Measurements from ENCODE around the gene GUCA2B.

The GUCA2B gene

DNA sequence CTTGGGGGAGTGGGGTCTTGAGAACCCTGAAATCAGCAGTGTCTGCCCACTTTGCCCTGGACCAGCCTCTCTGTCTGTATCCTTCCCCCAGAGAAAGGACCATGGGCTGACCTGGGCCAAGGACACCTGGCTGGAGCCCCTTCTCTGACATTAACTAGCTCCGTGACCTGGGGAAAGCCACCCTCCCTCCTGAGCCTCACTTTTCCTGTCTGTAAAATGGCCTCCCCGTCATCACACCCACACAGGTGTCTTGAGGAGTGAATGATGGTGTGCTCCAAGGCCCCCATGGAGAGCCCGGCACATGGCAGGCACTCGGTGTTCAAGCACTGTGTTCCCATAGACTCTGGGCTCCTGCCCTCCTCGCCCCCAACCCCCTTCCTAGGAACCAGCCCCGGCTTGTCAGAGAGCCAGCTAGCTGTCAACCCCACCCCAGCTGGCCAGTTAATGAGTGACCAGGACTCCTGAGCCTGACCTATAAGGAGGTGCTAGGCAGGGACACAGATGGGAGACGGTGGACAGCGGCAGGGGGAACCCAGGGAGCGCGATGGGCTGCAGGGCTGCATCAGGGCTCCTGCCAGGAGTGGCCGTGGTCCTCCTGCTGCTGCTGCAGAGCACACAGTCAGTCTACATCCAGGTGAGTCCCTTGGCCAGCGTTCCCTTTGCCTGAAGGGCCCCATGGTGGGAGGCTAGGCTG, at the start of gene GUCA2B:
Gene GUCA2B (plus strand): TSS at position 504 of the 694 bp plus-strand sequence. CDS start 41 bp downstream, at position 545.
- Histone ChIP-seq H3K27ac (ENCODE audit: low read depth, low read length) (no peak within 1 kb of the TSS), H3K4me1 (ENCODE audit: control insufficient read depth, insufficient read depth, low read length) (no peaks in the 10 kb centered on the region), H3K4me3 (ENCODE audit: low read length) (no peak within 1 kb of the TSS), H3K27me3 (ENCODE audit: control insufficient read depth, insufficient read depth, low read length) (no peaks in the 10 kb centered on the region), H3K36me3 (ENCODE audit: control insufficient read depth, insufficient read depth, low read length) (no peaks in the 10 kb centered on the region), H3K9ac (ENCODE audit: low read length) (no peak within 1 kb of the TSS)

DNA sequence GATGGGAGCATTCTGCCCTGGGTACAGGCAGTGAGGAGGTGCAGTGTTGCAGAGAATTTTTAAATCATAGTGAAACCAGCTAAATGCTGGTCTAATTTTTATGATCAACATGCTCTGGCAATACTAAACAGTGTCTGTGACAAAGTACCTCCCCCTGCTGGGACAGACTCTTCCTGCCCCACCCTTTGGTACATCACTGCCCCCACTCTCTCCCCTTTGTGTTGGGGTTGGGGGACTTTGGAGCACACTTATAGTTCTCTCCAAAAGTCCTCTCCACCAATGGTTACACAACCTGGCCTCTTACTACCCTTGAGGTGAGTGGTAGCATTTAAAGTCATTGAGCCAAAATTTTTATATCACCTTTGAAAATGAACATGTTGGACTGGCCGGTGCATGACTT, 48.2 kb upstream of the GUCA2B start:
- H3K4me1 ChIP-seq (ENCODE audit: control insufficient read depth, insufficient read depth, low read length) = no peaks in the 10 kb centered on the region
- H3K27me3 ChIP-seq (ENCODE audit: control insufficient read depth, insufficient read depth, low read length) = no peaks in the 10 kb centered on the region
- no peak overlapping the region for H3K27ac ChIP-seq (ENCODE audit: low read depth, low read length)
- no peak overlapping the region for H3K9ac ChIP-seq (ENCODE audit: low read length)
- H3K4me3 ChIP-seq (ENCODE audit: low read length) = no peak overlapping the region
- no peaks in the 10 kb centered on the region for H3K36me3 ChIP-seq (ENCODE audit: control insufficient read depth, insufficient read depth, low read length)

DNA sequence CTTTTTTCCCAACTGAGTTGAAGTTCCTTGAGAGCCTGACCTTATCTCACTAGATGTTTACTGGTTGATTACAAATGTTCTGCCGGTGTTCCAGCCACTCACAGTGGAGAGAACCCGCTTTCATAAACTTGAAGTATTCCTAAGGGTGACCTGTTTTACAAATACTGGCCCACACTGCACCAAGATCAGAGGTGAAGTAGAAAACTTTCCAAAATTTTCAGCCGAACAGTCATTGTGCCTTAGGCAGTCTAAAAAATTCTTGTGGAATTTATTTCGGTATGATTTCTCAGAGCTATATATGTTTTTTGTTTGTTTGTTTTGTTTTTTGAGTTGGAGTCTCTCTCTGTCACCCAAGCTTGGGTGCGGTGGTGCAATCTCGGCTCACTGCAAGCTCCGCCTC, 44.9 kb upstream of the GUCA2B start:
- H3K27ac ChIP-seq (ENCODE audit: low read depth, low read length) = no peak overlapping the region
- H3K9ac ChIP-seq (ENCODE audit: low read length) = no peak overlapping the region
- H3K36me3 ChIP-seq (ENCODE audit: control insufficient read depth, insufficient read depth, low read length) = no peaks in the 10 kb centered on the region
- no peaks in the 10 kb centered on the region for H3K27me3 ChIP-seq (ENCODE audit: control insufficient read depth, insufficient read depth, low read length)
- H3K4me3 ChIP-seq (ENCODE audit: low read length) = no peak overlapping the region
- no peaks in the 10 kb centered on the region for H3K4me1 ChIP-seq (ENCODE audit: control insufficient read depth, insufficient read depth, low read length)

DNA sequence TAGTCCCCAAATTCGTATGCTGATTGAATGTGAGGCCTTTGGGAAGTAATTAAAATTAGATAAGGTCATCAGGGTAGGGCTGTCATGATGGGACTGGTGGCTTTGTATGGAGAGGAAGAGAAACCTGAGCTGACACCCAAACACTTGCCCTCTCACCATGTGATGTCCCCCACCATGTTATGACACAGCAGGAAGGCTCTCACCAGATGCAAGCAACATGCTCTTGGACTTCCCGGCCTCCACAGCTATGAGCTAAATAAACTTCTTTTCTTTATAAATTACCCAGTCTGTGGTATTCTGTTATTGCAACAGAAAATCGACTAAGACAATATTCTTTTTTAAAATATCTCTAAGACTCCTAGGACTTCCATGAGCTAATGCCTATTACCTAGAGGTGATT, 43.6 kb upstream of the GUCA2B start:
- H3K27ac ChIP-seq (ENCODE audit: low read depth, low read length) = no peak overlapping the region
- H3K4me1 ChIP-seq (ENCODE audit: control insufficient read depth, insufficient read depth, low read length) = no peaks in the 10 kb centered on the region
- no peaks in the 10 kb centered on the region for H3K27me3 ChIP-seq (ENCODE audit: control insufficient read depth, insufficient read depth, low read length)
- H3K4me3 ChIP-seq (ENCODE audit: low read length) = no peak overlapping the region
- H3K36me3 ChIP-seq (ENCODE audit: control insufficient read depth, insufficient read depth, low read length) = no peaks in the 10 kb centered on the region
- no peak overlapping the region for H3K9ac ChIP-seq (ENCODE audit: low read length)

DNA sequence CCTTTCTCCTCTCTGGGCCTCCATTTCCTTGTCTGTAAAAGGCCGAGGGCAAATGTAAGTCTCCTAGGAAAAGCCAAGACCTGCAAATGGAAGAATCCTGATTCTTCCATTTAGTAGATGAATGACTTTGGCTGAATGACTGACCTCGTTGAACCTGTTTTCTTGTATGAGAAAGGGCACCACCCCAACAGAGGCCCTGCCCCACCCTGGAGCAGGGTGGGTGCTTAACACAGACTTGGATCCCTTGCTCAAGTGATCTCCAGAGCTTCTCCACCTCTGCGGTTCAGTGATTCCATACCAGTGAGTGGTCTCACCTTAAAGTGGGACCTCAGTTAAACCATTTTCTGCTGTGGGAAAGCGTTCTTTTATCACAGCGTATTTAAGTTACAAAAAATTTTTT, 39.0 kb upstream of the GUCA2B start:
- H3K4me1 ChIP-seq (ENCODE audit: control insufficient read depth, insufficient read depth, low read length) = no peaks in the 10 kb centered on the region

DNA sequence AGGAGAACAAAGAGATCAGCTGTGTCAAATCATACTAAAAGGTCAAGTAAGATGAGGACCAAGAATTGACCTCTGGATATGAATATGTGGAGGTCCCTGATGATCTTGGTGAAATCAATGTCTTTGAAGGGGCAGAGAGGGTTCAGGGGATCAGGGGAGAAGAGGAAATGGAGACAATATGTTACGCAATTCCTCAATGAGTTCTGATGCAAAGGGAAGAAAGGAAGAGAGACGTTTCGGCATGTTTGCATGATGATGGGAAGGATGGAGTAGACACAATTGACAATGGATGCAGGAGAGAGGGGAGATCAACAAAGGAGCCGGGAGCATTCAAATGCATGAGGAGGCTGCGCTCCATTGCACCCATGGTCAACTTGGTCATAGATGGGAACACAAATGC, 36.0 kb upstream of the GUCA2B start:
- H3K4me1 ChIP-seq (ENCODE audit: control insufficient read depth, insufficient read depth, low read length) = no peaks in the 10 kb centered on the region
- no peak overlapping the region for H3K27ac ChIP-seq (ENCODE audit: low read depth, low read length)
- H3K9ac ChIP-seq (ENCODE audit: low read length) = no peak overlapping the region
- no peaks in the 10 kb centered on the region for H3K36me3 ChIP-seq (ENCODE audit: control insufficient read depth, insufficient read depth, low read length)
- H3K4me3 ChIP-seq (ENCODE audit: low read length) = no peak overlapping the region
- H3K27me3 ChIP-seq (ENCODE audit: control insufficient read depth, insufficient read depth, low read length) = no peaks in the 10 kb centered on the region

More for the DNA sequence above, 39.0 kb upstream of the GUCA2B start:
- no peak overlapping the region for H3K27ac ChIP-seq (ENCODE audit: low read depth, low read length)
- no peaks in the 10 kb centered on the region for H3K27me3 ChIP-seq (ENCODE audit: control insufficient read depth, insufficient read depth, low read length)
- H3K4me3 ChIP-seq (ENCODE audit: low read length) = no peak overlapping the region
- H3K36me3 ChIP-seq (ENCODE audit: control insufficient read depth, insufficient read depth, low read length) = no peaks in the 10 kb centered on the region
- H3K9ac ChIP-seq (ENCODE audit: low read length) = no peak overlapping the region

DNA sequence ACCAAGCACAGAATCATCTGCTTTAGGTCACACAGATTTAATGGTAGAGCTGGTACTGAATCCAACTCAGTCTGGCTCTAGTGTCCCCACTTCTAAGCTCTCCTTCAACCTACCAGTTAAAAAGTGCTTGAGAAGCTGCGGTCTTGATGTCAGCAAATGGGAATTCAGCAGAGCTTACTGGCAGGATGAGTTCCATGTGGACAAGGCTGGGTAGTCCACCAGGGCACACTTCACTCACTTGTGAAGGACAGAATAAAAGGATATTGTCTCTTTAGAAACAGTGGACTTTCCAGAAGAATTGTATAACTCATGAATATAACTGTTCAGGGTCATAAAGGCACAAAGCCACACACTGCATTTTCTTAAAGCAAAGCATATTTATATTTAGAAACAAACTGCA, 35.1 kb upstream of the GUCA2B start:
- H3K27me3 ChIP-seq (ENCODE audit: control insufficient read depth, insufficient read depth, low read length) = no peaks in the 10 kb centered on the region
- H3K9ac ChIP-seq (ENCODE audit: low read length) = no peak overlapping the region
- no peak overlapping the region for H3K27ac ChIP-seq (ENCODE audit: low read depth, low read length)
- H3K4me1 ChIP-seq (ENCODE audit: control insufficient read depth, insufficient read depth, low read length) = no peaks in the 10 kb centered on the region
- no peaks in the 10 kb centered on the region for H3K36me3 ChIP-seq (ENCODE audit: control insufficient read depth, insufficient read depth, low read length)
- H3K4me3 ChIP-seq (ENCODE audit: low read length) = no peak overlapping the region

DNA sequence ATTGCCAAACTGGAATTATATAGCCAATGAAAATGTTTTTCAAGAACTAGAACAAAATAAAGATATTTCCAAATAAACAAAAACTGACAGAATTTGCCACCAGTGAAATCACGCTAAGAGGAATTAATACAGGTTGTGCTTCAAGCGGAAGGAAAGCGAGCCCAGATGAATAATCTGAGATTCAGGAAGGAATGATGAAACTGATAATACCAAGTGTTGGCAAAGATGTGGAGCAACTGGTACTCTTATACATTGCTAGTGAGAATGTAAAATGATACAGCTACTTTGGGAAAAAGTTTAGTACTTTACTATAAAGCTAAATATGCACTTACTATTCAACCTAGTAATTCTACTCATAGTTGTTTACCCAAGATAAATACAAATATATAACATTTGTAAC, 30.8 kb upstream of the GUCA2B start:
- H3K27me3 ChIP-seq (ENCODE audit: control insufficient read depth, insufficient read depth, low read length) = no peaks in the 10 kb centered on the region
- H3K36me3 ChIP-seq (ENCODE audit: control insufficient read depth, insufficient read depth, low read length) = no peaks in the 10 kb centered on the region
- H3K9ac ChIP-seq (ENCODE audit: low read length) = no peak overlapping the region
- no peak overlapping the region for H3K4me3 ChIP-seq (ENCODE audit: low read length)
- H3K27ac ChIP-seq (ENCODE audit: low read depth, low read length) = no peak overlapping the region
- H3K4me1 ChIP-seq (ENCODE audit: control insufficient read depth, insufficient read depth, low read length) = no peaks in the 10 kb centered on the region

DNA sequence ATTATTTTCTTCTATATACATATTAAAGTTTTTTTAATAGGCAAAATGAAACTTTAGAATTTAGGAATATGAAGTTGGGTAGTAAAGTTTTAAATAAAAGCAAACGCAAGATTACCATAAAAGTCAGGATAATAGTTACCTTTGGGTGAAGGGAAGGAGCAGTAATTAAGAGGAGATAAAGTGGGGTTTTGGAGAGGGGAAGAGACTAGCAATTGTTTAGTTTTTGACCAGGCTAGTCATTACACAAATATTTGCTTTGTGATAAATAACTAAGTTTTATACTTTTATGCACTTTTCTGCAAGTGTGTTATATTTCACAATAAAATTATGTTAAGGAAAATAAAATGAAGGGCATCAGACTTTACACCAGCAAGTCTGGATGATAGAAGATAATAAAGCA, 27.7 kb upstream of the GUCA2B start:
- H3K4me1 ChIP-seq (ENCODE audit: control insufficient read depth, insufficient read depth, low read length) = no peaks in the 10 kb centered on the region
- no peak overlapping the region for H3K4me3 ChIP-seq (ENCODE audit: low read length)
- H3K36me3 ChIP-seq (ENCODE audit: control insufficient read depth, insufficient read depth, low read length) = no peaks in the 10 kb centered on the region
- no peaks in the 10 kb centered on the region for H3K27me3 ChIP-seq (ENCODE audit: control insufficient read depth, insufficient read depth, low read length)
- H3K27ac ChIP-seq (ENCODE audit: low read depth, low read length) = no peak overlapping the region
- H3K9ac ChIP-seq (ENCODE audit: low read length) = no peak overlapping the region

DNA sequence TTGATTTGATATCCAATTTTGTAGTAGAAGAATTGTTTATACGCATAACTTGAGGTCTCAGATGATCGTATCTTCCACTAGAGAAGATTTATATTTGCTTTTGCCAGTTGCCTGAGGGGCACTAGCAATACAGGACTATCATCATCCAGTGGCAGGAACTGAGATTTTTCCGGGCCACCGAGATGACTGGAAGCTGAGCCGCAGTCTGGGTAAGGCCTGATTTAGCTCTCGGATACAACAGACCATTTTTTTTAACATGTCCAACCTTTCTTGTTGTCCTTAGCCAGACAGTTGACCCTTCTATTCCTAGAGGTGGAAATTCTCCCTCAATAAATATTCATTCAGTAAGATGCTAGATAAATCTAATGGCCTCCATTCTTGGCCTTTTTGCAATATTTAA, 25.4 kb upstream of the GUCA2B start:
- no peaks in the 10 kb centered on the region for H3K36me3 ChIP-seq (ENCODE audit: control insufficient read depth, insufficient read depth, low read length)
- H3K27me3 ChIP-seq (ENCODE audit: control insufficient read depth, insufficient read depth, low read length) = no peaks in the 10 kb centered on the region
- no peak overlapping the region for H3K4me3 ChIP-seq (ENCODE audit: low read length)
- H3K9ac ChIP-seq (ENCODE audit: low read length) = no peak overlapping the region
- no peaks in the 10 kb centered on the region for H3K4me1 ChIP-seq (ENCODE audit: control insufficient read depth, insufficient read depth, low read length)
- H3K27ac ChIP-seq (ENCODE audit: low read depth, low read length) = no peak overlapping the region

DNA sequence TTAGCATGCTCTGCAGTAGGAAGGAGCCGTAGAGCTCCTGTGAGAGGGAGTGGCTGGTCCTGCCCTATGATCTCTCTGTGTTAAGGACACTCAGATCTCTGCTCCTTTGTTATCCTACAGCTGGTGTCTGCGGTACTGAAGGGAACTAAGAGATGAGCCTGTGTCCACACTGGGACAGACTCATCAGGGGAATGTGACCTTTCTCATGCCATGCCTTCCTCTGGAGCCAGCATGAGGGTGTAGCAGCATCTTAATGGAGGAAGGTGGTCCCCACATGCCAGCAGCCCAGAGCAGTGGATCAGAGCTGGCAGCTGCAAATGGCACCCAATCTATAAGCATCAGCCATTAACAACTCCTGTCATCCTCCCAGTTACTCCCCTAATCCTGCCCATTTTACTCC, 24.7 kb upstream of the GUCA2B start:
- Histone ChIP-seq H3K36me3 (ENCODE audit: control insufficient read depth, insufficient read depth, low read length) (no peaks in the 10 kb centered on the region), H3K4me1 (ENCODE audit: control insufficient read depth, insufficient read depth, low read length) (no peaks in the 10 kb centered on the region), H3K27ac (ENCODE audit: low read depth, low read length) (no peak overlapping the region), H3K27me3 (ENCODE audit: control insufficient read depth, insufficient read depth, low read length) (no peaks in the 10 kb centered on the region), H3K9ac (ENCODE audit: low read length) (no peak overlapping the region), H3K4me3 (ENCODE audit: low read length) (no peak overlapping the region)

DNA sequence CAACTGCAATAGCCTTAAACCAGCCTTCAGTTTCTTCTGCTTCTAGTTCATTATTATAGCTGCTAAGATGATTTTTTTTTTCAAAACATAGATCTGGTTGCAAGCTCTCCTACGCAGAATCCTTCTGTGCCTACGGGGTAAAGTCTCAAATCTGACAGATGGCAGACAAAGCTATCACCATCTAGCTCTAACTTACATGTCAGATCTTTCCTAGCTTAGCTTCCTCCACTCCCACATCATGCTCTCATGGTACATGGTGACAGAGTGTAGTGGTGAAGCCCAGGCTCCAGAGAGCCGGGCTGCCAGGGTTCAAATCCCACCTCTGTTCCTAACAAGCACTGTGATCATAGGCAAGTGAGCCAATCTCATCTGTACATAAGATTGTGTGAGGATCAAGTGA, 24.2 kb upstream of the GUCA2B start:
- no peaks in the 10 kb centered on the region for H3K27me3 ChIP-seq (ENCODE audit: control insufficient read depth, insufficient read depth, low read length)
- H3K4me1 ChIP-seq (ENCODE audit: control insufficient read depth, insufficient read depth, low read length) = no peaks in the 10 kb centered on the region
- H3K9ac ChIP-seq (ENCODE audit: low read length) = no peak overlapping the region
- no peaks in the 10 kb centered on the region for H3K36me3 ChIP-seq (ENCODE audit: control insufficient read depth, insufficient read depth, low read length)
- no peak overlapping the region for H3K4me3 ChIP-seq (ENCODE audit: low read length)
- no peak overlapping the region for H3K27ac ChIP-seq (ENCODE audit: low read depth, low read length)

DNA sequence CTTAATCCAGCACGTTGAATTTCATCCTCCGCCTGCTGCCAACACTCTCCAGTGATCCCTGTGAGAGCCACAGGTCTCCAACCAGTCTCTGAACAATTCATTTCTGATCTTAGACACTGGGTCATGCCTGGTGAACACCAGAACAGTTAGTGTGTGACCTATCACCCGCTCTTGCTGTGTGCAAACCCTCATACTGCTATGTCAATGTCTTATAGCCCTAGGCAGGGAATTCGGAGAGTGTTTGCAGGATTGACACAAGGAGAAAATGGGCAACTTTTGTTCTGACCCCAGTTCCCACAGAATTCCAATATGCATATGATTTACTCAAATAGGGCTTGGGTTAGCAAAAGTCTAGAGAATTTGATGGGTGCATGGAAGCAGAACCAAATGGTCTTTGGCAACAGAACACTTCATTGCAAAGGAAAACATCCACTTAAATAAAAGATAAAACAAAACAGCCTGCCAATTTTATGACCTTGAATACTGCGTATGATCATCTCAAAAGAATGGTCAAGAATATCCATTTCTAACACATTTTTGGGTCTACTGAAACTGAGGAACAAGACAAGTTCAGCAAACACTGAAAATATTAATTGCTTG, 23.0 kb upstream of the GUCA2B start:
- H3K9ac ChIP-seq (ENCODE audit: low read length) = no peak overlapping the region
- no peak overlapping the region for H3K27ac ChIP-seq (ENCODE audit: low read depth, low read length)
- H3K4me1 ChIP-seq (ENCODE audit: control insufficient read depth, insufficient read depth, low read length) = no peaks in the 10 kb centered on the region
- H3K27me3 ChIP-seq (ENCODE audit: control insufficient read depth, insufficient read depth, low read length) = no peaks in the 10 kb centered on the region
- no peak overlapping the region for H3K4me3 ChIP-seq (ENCODE audit: low read length)
- no peaks in the 10 kb centered on the region for H3K36me3 ChIP-seq (ENCODE audit: control insufficient read depth, insufficient read depth, low read length)
